GM18907 (cell line): ENCODE results near the gene HK3.
"Not testable (repeated sequence)": the region's sequence is repeated elsewhere in the genome, so short reads cannot be mapped to it uniquely, and the experiment has no call there.

Experiments used
- ATAC-seq: cut with Tn5 transposase; IDR thresholded peaks from one replicate; pipeline ENCODE4 v1.9.1; 2021; ENCODE audit warnings: mild to moderate bottlenecking, moderate library complexity; ENCODE audit not compliant: unreplicated experiment

The HK3 gene

GRCh38 chr5:176883700-176884570 is 15.2 kb downstream of the HK3 start:
- no peak for ATAC-seq

- no peak for ATAC-seq
Measured at GRCh38 chr5:176882567-176882903, 16.6 kb downstream of the HK3 start.

- ATAC-seq, result no peak
Measured at GRCh38 chr5:176881816-176882566, 17.2 kb downstream of the HK3 start.

- ATAC-seq, result no peak
Measured at GRCh38 chr5:176881021-176881749, 18.0 kb downstream of the HK3 start.

GRCh38 chr5:176880366-176881020 is 18.7 kb downstream of the HK3 start:
- no peak for ATAC-seq

- no peak for ATAC-seq
Measured at GRCh38 chr5:176879663-176880361, 19.3 kb downstream of the HK3 start.

- no peak for ATAC-seq
Measured at GRCh38 chr5:176878906-176879662, 20.1 kb downstream of the HK3 start.

- ATAC-seq, result no peak
Measured at GRCh38 chr5:176878463-176878862, 20.7 kb downstream of the HK3 start.

- no peak for ATAC-seq
Measured at GRCh38 chr5:176877793-176878331, 21.3 kb downstream of the HK3 start.

GRCh38 chr5:176876506-176877431 is 22.4 kb downstream of the HK3 start:
- ATAC-seq, result no peak

- no peak for ATAC-seq
Measured at GRCh38 chr5:176875783-176876505, 23.2 kb downstream of the HK3 start.

GRCh38 chr5:176875014-176875550 is 24.1 kb downstream of the HK3 start:
- ATAC-seq, result no peak

- ATAC-seq, result no peak
Measured at GRCh38 chr5:176874198-176874780, 24.9 kb downstream of the HK3 start.

- ATAC-seq, result no peak
Measured at GRCh38 chr5:176873541-176874172, 25.5 kb downstream of the HK3 start.

- not testable (repeated sequence) for ATAC-seq
Measured at GRCh38 chr5:176873011-176873410, 26.1 kb downstream of the HK3 start.

GRCh38 chr5:176872586-176872985 is 26.6 kb downstream of the HK3 start:
- ATAC-seq, result not testable (repeated sequence)

GRCh38 chr5:176870644-176871043 is 28.5 kb downstream of the HK3 start:
- not testable (repeated sequence) for ATAC-seq
